IMR-90 (cell line): ENCODE data around the gene RYR2. TPM values are rescaled to one million over a fixed set of nuclear protein-coding genes. Genes with fewer than 3 reads are reported as not detected.

ENCODE experiments used
- ATAC-seq: fragments of 200-7000 bp; cut with Tn5 transposase; 2 replicates; pipeline ENCODE4 v1.9.1; 2020; ENCODE audit warnings: low read depth, mild to moderate bottlenecking, moderate library complexity
- BruUV-seq: library from RNA; stranded (reverse); fragments of 400-500 nt; replicated peaks from 2 replicates; lab custom pipeline; 2021; lab: Mats Ljungman, UMichigan
- CTCF ChIA-PET: fragments of 300-600 bp; formaldehyde crosslinking; extraction: SDS; loops from one replicate; lab custom pipeline; 2021; ENCODE audit warnings: antibody characterized with exemption; lab: Yijun Ruan, JAX
- POLR2A ChIA-PET: fragments of 300-600 bp; sonication (Branson Sonifier 250); formaldehyde crosslinking; loops from one replicate; lab custom pipeline; 2022; ENCODE audit warnings: antibody characterized with exemption; ENCODE audit not compliant: unreplicated experiment; lab: Charles Lee
- DNase-seq: peaks from one replicate; pipeline ENCODE4 v3.0.0; 2013
- H2AFZ ChIP-seq: replicated peaks from 2 replicates; pipeline ENCODE3; 2013; ENCODE audit warnings: low read length, mild to moderate bottlenecking; ENCODE audit not compliant: poor library complexity
- H2AK5ac ChIP-seq: 2 replicates; pipeline ENCODE4 v1.6.1; 2013; ENCODE audit warnings: low read depth, low read length, inconsistent platforms
- H2AK9ac ChIP-seq: replicated peaks from 2 replicates; pipeline ENCODE3; 2013; ENCODE audit warnings: mild to moderate bottlenecking, low read depth, low read length, moderate library complexity; ENCODE audit not compliant: poor library complexity
- H2BK120ac ChIP-seq: 2 replicates; pipeline ENCODE4 v1.6.1; 2013; ENCODE audit warnings: low read depth, low read length, inconsistent platforms
- H2BK15ac ChIP-seq: 3 replicates; pipeline ENCODE4 v1.6.1; 2013; ENCODE audit warnings: low read depth, low read length, inconsistent platforms
- H2BK20ac ChIP-seq: 2 replicates; pipeline ENCODE4 v1.6.1; 2013; ENCODE audit warnings: low read depth, mild to moderate bottlenecking, inconsistent platforms, low read length, moderate library complexity
- H2BK5ac ChIP-seq: 2 replicates; pipeline ENCODE4 v1.6.1; 2013; ENCODE audit warnings: mild to moderate bottlenecking, low read depth, low read length, inconsistent platforms; ENCODE audit not compliant: poor library complexity, severe bottlenecking
- H3K14ac ChIP-seq: replicated peaks from 2 replicates; pipeline ENCODE4 v1.6.1; 2013; ENCODE audit warnings: low read depth, low read length, inconsistent platforms
- H3K18ac ChIP-seq: 2 replicates; pipeline ENCODE4 v1.6.1; 2013; ENCODE audit warnings: low read depth, low read length, control low read depth
- H3K23ac ChIP-seq: 2 replicates; pipeline ENCODE4 v1.6.1; 2013; ENCODE audit warnings: low read depth, low read length, inconsistent platforms
- H3K27ac ChIP-seq: 2 replicates; pipeline ENCODE4 v1.5.1; 2013; ENCODE audit warnings: mild to moderate bottlenecking, control low read depth, low read length; ENCODE audit not compliant: insufficient read depth
- H3K27me3 ChIP-seq: 2 replicates; pipeline ENCODE4 v1.6.1; 2013; ENCODE audit warnings: low read length; ENCODE audit not compliant: control insufficient read depth, insufficient read depth
- H3K36me3 ChIP-seq: 2 replicates; pipeline ENCODE4 v1.6.1; 2013; ENCODE audit warnings: low read length, mixed read lengths; ENCODE audit not compliant: control insufficient read depth, insufficient read depth
- H3K4ac ChIP-seq: 2 replicates; pipeline ENCODE4 v1.6.1; 2013; ENCODE audit warnings: low read depth, low read length, inconsistent platforms
- H3K4me1 ChIP-seq: 2 replicates; pipeline ENCODE4 v1.6.1; 2013; ENCODE audit warnings: low read length, mixed read lengths; ENCODE audit not compliant: control insufficient read depth, insufficient read depth
- H3K4me2 ChIP-seq: 2 replicates; pipeline ENCODE4 v1.6.1; 2013; ENCODE audit warnings: low read depth, mild to moderate bottlenecking, control low read depth, low read length, moderate library complexity
- H3K4me3 ChIP-seq: 2 replicates; pipeline ENCODE4 v1.5.1; 2013; ENCODE audit warnings: low read depth, mild to moderate bottlenecking, control low read depth, low read length, moderate library complexity; ENCODE audit not compliant: insufficient read depth
- H3K56ac ChIP-seq: 2 replicates; pipeline ENCODE4 v1.6.1; 2013; ENCODE audit warnings: low read length, inconsistent platforms; ENCODE audit not compliant: insufficient read depth; ENCODE audit errors: extremely low read depth
- H3K79me1 ChIP-seq, 2 experiments: 2 replicates each; pipeline ENCODE4 v1.6.1; 2013; ENCODE audit warnings: low read length in 2 of 2, inconsistent platforms in 1 of 2, low read depth in 1 of 2
- H3K9ac ChIP-seq: 2 replicates; pipeline ENCODE4 v1.6.1; 2013; ENCODE audit warnings: low read depth, low read length, control low read depth
- H3K9me1 ChIP-seq: 2 replicates; pipeline ENCODE4 v1.6.1; 2013; ENCODE audit warnings: low read length, inconsistent platforms; ENCODE audit not compliant: insufficient read depth
- H3K9me3 ChIP-seq: 2 replicates; pipeline ENCODE4 v1.6.1; 2013; ENCODE audit warnings: low read length; ENCODE audit not compliant: control insufficient read depth, insufficient read depth
- H4K20me1 ChIP-seq: 2 replicates; pipeline ENCODE4 v1.6.1; 2013; ENCODE audit warnings: low read length, inconsistent platforms; ENCODE audit not compliant: insufficient read depth
- H4K5ac ChIP-seq: 2 replicates; pipeline ENCODE4 v1.6.1; 2013; ENCODE audit warnings: mild to moderate bottlenecking, low read depth, low read length, control low read depth
- H4K8ac ChIP-seq, 2 experiments: 2 replicates each; pipeline ENCODE4 v1.6.1; 2013; ENCODE audit warnings: low read depth in 2 of 2, low read length in 2 of 2, control low read depth in 1 of 2, inconsistent platforms in 1 of 2
- H4K91ac ChIP-seq: 2 replicates; pipeline ENCODE4 v1.6.1; 2013; ENCODE audit warnings: low read depth, low read length, inconsistent platforms; ENCODE audit not compliant: insufficient read depth
- MAFK ChIP-seq: IDR thresholded peaks from 2 replicates; pipeline ENCODE4 v1.6.1; 2012; ENCODE audit warnings: low read depth, low read length, improper control_type of control experiment
- RCOR1 ChIP-seq: IDR thresholded peaks from 2 replicates; pipeline ENCODE4 v1.6.1; 2012; ENCODE audit warnings: mild to moderate bottlenecking, low read length, improper control_type of control experiment; ENCODE audit not compliant: insufficient replicate concordance
- WGBS, 2 experiments: methylation state at CpG; one replicate each; pipeline versions ENCODE4 v1.1.5 to v1.1.7; 2013; ENCODE audit warnings: missing lambda C conversion rate in 2 of 2; ENCODE audit not compliant: insufficient read length in 1 of 2; ENCODE audit errors: extremely low coverage in 2 of 2; 5-methylcytosine and 5-hydroxymethylcytosine counted together
- dilution Hi-C: fragments of 300-500 bp; cut with HindIII; formaldehyde crosslinking; loops from one replicate; pipeline ENCODE4 v1.14.3; 2018; ENCODE audit warnings: low sequenced_read_pairs; ENCODE audit not compliant: unreplicated experiment
- in situ Hi-C: fragments of 300-500 bp; cut with MboI; formaldehyde crosslinking; loops from 3 replicates; pipeline ENCODE4 v1.14.3; 2019; ENCODE audit warnings: low sequenced_read_pairs, inconsistent platforms, mixed read lengths
- intact Hi-C: fragments of 100-400 bp; cut with micrococcal nuclease; formaldehyde crosslinking; loops from 2 replicates; pipeline ENCODE4 v1.10.0; 2022
- polyA plus RNA-seq, 3 experiments: library from polyadenylated mRNA; depleted of rRNA; stranded (reverse); fragments of >200 nt; gene quantifications; 2 replicates each; pipeline ENCODE4 v1.2.3, GENCODE V29; 2012; ENCODE audit warnings: low replicate concordance in 1 of 3
- total RNA-seq: library from RNA; depleted of rRNA; stranded (reverse); fragments of >200 nt; gene quantifications from 2 replicates; pipeline ENCODE4 v1.2.3, GENCODE V29; 2012
- TF ChIP-seq, protein P1 (sequence below): conservative IDR thresholded peaks from 2 replicates; pipeline ENCODE4 v1.5.1; 2012; ENCODE audit warnings: mild to moderate bottlenecking, low read depth, low read length, improper control_type of control experiment

RYR2 gene
- total and polyA plus RNA-seq, 2 of the 4 experiments (the other 2 are of a cell fraction): not detected

DNA sequence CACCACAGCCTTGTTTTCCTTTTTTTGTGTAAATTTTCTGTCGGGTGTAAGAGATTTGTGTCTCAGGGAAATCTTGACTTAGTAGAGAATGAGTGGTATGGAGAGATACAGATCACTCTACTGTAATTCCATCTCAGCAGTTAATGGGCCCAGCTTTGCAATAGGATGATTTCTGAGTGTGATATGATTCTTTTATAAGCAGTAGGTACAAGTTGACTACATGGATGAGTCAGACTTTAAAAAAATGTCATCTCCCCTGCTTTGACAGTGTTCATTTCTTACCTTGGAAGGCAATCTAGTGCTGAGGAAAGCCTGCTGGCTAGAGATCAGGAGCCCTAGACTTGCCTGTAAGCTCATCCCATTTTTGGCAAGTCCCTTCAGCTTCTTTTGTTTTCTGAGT is 261.9 kb downstream of the RYR2 start:
- Histone ChIP-seq H3K27me3 (no peaks in the 10 kb centered on the region), H3K4ac (no peak overlapping the region), H2BK15ac (no peak overlapping the region), H2AK9ac (no peak overlapping the region), H4K8ac (no peak overlapping the region), H3K36me3 (no peaks in the 10 kb centered on the region), H3K4me3 (no peak overlapping the region), H3K9me1 (no peaks in the 10 kb centered on the region), H3K14ac (no peak overlapping the region), H3K4me1 (no peaks in the 10 kb centered on the region), H3K56ac (no peak overlapping the region), H2BK5ac (no peak overlapping the region), H2AFZ (no peak overlapping the region), H3K18ac (no peak overlapping the region), H3K9me3 (no peaks in the 10 kb centered on the region), H2BK120ac (no peak overlapping the region), H2BK20ac (no peak overlapping the region), H3K27ac (no peak overlapping the region), H3K9ac (no peak overlapping the region), H3K4me2 (no peak overlapping the region), H4K91ac (no peak overlapping the region), H4K5ac (no peak overlapping the region), H2AK5ac (no peak overlapping the region), H3K79me1 (no peaks in the 10 kb centered on the region), H4K20me1 (no peaks in the 10 kb centered on the region), H3K23ac (no peak overlapping the region)
- ChIA-PET CTCF (no interaction called here), POLR2A (no interaction called here)
- DNase-seq: no peak
- no TSS peak for BruUV-seq
- ATAC-seq: no peak
- TF ChIP-seq RCOR1 (no peak), MAFK (no peak)
- TF ChIP-seq, protein P1, sequence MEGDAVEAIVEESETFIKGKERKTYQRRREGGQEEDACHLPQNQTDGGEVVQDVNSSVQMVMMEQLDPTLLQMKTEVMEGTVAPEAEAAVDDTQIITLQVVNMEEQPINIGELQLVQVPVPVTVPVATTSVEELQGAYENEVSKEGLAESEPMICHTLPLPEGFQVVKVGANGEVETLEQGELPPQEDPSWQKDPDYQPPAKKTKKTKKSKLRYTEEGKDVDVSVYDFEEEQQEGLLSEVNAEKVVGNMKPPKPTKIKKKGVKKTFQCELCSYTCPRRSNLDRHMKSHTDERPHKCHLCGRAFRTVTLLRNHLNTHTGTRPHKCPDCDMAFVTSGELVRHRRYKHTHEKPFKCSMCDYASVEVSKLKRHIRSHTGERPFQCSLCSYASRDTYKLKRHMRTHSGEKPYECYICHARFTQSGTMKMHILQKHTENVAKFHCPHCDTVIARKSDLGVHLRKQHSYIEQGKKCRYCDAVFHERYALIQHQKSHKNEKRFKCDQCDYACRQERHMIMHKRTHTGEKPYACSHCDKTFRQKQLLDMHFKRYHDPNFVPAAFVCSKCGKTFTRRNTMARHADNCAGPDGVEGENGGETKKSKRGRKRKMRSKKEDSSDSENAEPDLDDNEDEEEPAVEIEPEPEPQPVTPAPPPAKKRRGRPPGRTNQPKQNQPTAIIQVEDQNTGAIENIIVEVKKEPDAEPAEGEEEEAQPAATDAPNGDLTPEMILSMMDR: no peak
- no CpG with 5 or more reads among the region's 1 CpG for WGBS, 2 experiments
- dilution Hi-C loops: no loop called here
- intact Hi-C loops: no loop called here
- in situ Hi-C loops: no loop called here
